Left forelimb (tissue), 1 donor: ENCODE data around the gene LIME1.
A peak's percentile ranks its signal among the peaks of the same experiment; 100 is the strongest.

ENCODE experiments used
- DNase-seq: peaks from one replicate; pipeline ENCODE4 v3.0.0-alpha.2; 2018; ENCODE audit warnings: low spot score

Gene LIME1, protein sequence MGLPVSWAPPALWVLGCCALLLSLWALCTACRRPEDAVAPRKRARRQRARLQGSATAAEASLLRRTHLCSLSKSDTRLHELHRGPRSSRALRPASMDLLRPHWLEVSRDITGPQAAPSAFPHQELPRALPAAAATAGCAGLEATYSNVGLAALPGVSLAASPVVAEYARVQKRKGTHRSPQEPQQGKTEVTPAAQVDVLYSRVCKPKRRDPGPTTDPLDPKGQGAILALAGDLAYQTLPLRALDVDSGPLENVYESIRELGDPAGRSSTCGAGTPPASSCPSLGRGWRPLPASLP

DNA sequence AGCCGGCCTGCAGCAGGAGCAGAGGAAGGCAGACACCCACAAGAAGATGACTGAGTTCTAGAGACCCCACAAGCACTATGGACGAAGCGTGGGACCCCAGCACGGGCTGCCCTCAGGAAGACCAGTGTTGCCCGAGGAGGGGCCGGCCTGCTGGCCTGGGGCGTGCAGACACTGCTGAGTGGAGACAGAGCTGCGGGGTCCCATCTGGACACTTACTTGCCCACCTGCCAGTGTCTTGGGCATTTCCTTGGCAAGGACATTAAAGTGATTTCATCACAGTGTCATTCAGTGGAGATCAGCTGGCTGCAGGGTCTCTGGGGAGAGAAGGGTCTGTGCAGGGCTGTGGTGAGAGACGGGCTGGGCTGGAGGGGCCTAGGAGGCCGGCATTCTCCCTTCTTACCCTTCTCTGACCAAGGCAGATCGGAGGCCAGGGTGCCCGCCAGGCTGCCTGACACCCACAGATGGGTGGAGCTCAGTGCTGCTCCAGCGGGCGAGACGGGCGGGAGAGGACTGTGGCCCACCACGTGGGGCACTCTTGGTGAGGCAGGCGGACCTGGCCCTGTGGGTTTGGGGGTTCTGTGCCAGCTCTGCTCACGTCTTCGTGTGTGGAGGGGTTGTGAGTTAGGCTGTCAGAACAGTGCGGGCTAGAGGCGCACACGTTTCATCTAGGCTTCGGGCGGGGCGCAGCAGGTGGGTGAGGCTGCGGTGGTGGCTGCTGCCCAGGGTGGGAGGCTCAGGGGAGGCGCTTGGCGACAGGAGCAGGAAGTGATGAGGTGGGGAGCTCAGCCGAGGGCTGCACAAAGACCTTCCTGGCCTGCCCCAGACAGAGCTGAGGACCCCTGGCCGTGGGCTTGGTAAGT is at the start of gene LIME1:
Gene LIME1, plus strand, starts transcription at position 806 of the 860 bp plus-strand sequence. CDS start 886 bp downstream, outside the sequence.
- no peak for DNase-seq

DNA sequence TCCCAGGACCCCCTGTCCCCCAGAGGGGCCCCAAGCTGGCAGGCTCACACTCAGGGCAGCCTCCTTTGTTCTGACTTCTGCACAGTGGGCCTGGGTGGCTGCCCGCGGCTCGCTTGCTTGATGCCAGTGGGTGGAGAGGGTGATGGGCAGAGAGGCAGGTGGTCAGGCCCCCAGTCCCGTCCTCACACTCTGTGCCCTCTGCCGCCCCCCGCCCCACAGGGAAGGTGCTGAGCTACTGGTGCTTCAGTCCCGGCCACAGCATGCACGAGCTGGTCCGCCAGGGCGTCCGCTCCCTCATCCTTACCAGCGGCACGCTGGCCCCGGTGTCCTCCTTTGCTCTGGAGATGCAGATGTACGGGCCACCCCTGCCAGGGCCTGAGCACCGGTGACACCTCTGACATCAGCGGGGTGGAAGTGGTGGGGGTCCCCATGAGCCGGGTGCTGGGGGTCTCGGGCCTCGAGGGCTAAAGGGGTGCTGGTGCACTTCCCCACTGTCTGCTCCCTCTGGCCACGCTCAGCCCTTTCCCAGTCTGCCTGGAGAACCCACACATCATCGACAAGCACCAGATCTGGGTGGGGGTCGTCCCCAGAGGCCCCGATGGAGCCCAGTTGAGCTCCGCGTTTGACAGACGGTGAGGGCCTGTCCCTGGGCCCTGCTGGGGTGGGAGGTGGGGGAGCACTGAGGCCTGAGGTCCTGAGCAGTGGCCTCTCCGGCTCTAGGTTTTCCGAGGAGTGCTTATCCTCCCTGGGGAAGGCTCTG is 48.9 kb upstream of the LIME1 start:
- DNase-seq: no peak

DNA sequence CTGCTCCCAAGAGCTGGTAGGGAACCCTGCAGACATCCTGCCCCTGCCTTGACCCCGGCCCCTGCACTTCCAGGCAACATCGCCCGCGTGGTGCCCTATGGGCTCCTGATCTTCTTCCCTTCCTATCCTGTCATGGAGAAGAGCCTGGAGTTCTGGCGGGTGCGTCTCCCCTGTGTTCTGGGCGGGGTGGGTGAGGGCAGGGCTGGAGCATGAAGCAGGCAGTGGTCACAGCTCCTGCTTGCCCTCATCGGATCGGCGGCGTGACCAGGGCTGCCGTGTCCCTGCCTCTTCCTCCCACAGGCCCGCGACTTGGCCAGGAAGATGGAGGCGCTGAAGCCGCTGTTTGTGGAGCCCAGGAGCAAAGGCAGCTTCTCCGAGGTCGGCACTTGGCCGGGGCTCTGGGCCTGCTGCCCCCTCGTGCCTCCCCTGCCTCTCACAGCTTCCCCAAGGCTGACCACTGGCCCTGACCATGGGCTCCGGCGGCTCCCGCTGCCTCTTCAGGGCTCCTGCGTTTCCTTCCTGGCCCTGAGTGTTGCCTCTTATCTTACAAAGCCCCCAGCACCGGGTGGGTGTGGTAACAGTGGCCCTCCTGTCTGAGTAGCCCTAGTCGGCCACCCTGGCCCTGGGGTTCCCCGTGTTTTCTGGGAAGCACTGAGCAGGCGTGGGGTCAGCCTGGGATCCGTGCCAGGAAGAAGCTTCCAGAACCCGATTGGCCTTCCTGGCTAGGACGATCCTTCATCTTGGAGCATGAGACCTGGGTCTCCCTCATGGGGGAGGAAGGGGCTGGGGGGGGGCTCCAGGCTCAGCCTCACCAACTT is 48.0 kb upstream of the LIME1 start:
- DNase-seq: no peak

DNA sequence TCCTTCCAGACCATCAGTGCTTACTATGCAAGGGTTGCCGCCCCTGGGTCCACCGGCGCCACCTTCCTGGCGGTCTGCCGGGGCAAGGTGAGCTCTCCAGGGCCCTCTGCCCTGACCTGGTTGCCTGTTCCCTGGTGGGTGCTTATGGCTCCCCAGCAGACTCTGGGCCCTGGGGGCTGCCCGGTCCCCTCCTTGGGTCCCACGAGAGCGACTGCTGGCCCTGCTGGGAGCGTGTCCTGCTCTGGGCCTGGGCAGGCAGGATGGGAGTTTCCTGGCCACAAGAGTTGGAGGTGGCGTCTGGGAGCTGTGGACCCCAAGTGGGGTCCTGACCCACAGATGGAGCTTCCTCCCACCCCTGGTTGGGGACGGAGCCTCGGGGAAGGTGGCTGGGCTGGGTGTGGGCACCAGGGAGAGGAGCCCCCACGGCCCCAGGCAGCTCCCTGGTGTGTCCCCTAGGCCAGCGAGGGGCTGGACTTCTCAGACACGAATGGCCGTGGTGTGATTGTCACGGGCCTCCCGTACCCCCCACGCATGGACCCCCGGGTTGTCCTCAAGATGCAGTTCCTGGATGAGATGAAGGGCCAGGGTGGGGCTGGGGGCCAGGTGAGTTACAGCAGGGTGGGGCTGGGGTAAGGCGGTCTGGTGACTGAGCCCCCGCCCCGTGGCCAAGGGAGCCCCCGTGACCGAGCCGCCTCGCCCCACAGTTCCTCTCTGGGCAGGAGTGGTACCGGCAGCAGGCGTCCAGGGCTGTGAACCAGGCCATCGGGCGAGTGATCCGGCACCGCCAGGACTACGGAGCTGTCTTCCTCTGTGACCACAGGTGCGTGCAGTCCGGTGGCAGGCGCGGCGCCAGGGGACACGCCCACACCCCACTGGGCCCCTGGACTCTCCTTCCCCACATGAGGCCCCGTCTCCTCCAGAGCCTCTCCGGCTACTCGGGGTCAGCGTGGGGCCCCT is 47.1 kb upstream of the LIME1 start:
- no peak for DNase-seq

DNA sequence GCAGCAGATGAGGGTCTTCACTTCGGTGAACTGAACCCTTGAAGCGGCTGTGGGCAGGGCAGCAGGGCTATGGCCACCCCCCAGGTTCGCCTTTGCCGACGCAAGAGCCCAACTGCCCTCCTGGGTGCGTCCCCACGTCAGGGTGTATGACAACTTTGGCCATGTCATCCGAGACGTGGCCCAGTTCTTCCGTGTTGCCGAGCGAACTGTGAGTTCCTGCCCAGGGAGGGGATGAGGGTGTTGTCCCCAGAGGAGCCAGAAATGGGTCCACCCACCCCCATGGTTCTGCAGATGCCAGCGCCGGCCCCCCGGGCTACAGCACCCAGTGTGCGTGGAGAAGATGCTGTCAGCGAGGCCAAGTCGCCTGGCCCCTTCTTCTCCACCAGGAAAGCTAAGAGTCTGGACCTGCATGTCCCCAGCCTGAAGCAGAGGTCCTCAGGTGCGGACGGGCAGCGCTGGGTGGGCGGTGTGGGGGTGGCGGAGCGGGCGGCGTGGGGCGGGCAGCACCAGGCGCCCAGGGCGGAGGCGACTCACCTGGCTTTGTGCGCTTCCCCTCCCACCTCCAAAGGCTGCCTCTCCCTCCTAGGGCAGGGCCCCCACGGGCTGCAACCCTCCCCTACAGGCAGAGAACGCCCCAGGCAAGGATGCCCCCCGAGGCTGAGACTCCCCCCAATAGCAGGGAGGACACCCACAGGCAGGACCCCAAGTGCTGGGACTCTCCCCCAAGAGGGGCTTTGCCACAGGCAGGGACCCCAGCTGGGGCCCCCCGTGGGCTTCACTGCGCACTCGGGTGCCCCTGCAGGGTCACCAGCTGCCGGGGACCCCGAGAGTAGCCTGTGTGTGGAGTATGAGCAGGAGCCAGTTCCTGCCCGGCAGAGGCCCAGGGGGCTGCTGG is 46.2 kb upstream of the LIME1 start:
- no peak for DNase-seq

DNA sequence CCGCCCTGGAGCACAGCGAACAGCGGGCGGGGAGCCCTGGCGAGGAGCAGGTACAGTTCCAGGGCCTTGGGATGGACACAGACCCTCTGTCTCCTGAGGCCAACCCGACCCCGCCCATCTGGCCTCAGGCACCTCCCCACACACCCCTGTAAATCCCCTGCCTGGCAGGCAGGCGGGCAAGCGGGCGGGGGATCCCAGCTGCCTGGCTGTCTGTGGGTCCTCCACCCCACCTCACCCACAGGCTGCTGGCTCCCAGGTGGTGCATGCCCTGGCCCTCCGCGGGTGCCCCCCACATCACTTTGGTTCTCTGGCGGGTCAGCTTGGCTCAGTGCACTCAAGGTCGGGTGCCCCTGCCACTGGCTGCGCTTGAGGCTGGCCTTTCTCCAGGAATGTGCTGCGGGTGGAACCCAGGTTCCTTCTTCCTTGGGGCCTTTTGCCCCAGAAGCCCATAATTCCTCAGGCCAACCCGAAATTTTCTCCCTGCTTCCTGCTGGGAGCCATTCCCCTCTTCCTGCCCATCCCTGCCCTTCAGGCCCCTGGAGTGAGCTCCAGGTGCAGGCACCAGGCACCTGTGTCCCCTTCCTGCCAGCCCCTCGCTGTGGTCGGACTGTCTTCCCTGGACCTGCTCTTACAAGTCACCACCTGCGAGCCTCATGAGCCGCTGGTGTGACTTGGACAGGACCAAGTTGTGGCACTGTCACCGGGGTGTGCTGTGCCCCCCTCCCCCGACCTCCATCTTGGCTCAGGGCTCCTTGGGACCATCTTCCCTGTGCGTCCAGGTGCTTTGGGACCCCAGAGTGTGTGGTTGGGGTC is 45.4 kb upstream of the LIME1 start:
- no peak for DNase-seq

DNA sequence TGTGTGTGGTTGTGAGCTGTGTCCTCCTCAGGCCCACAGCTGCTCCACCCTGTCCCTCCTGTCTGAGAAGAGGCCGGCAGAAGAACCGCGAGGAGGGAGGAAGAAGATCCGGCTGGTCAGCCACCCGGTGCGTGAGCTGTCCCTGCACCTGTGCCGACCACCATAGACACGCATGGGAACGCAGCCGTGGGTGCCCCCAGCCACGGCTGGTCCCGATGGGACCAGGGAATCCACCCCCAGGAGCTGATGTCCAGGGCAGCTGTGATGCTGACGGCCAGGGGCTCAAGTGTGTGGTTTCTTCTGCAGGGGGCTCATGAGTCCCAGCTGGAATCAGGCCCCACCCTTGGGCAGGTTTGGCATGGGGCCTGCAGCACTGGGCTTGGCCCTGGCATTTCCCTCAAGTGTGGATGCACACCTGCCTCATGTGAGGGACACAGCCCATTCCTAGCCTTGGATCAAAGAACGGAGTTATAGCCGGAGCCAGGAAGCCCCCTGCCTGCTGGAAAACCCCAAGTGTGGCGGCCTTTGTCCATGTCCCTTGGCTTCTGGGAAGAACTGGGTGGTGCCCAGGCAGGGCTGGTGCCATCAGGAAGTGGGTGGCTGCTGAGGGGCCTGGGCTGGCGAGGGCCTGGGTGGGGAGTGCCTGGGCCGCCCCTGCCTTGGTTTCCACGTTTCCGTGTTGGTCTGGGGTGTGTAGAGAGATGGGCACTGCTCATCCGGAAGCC is 44.6 kb upstream of the LIME1 start:
- no peak for DNase-seq

DNA sequence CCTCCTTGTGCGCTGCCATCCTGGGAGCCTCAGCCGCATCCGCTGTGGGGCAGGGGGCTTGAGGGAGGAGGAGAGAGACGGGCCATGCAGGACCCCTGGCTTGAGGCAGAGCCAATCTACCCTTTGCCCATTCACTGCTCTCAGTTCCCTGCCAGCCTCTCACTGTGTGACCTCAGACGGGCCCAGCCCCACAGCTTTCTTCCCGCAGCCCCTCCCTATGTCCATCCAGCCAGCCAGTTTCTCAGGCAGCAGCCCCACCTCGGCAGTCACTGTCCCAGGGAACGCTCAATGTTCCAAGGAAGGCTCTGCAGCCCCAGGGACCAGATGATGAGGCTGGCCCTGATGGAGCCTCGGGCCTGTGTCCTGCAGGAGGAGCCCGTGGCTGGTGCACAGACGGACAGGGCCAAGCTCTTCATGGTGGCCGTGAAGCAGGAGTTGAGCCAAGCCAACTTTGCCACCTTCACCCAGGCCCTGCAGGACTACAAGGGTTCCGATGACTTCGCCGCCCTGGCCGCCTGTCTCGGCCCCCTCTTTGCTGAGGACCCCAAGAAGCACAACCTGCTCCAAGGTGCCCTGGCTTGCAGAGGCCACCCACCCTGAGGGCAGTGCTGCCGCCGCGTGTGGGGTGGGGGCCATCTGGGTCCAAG is 43.9 kb upstream of the LIME1 start:
- DNase-seq: no peak

DNA sequence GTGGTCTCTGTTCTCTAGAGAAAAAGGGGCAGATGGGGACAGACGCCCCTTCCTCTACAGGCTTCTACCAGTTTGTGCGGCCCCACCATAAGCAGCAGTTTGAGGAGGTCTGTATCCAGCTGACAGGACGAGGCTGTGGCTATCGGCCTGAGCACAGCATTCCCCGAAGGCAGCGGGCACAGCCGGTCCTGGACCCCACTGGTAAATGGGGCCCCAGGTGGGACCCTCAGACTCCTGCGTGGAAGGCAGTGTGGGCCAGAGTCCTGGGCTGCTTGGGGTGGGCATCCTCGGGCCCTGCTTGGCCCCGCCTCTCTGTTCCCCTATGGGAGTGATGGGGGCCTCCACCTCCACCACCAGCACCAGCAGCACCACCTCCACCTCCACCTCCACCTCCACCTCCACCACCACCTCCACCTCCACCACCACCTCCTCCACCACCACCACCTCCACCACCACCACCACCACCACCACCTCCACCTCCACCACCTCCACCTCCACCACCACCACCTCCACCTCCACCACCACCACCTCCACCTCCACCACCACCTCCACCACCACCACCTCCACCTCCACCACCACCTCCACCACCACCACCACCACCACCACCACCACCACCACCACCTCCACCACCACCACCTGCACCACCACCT is 43.3 kb upstream of the LIME1 start:
- no peak for DNase-seq

DNA sequence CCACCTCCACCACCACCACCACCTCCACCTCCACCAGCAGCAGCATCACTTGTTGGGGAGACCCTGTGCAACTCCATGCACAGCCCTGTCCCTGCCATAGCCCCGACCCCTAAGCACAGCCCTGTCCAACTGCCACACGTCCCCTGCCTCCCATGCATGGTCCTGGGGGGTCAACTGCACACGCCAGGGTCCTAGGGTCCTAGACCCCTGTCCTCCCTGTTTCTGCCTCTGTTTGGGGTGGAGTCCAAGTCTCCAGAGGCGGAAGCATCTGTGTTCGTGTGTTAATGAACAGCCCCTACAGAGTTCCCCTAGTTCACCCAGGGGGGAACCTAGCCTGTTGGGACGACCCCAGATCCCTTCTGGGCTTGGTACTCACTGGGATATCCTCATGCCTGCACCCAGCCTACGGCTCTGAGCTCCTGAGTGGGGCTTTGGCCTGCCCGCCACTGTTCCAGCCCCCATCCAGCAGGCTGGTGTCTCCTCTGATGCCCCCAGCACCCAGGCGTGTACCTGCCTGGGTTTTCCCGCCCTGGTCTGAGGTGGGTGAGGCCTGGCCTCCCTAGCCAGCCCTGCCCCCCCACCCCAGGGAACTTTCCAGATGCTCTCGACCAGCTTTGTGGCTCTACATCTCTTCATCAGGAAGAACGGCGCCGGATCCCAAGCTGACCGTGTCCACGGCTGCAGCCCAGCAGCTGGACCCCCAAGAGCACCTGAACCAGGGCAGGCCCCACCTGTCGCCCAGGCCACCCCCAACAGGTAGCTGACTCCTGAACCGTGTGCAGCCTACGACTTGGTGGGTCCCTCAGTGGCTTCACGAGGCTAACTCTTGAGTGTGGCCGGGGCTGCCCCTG is 42.5 kb upstream of the LIME1 start:
- DNase-seq: peak; percentile 55

DNA sequence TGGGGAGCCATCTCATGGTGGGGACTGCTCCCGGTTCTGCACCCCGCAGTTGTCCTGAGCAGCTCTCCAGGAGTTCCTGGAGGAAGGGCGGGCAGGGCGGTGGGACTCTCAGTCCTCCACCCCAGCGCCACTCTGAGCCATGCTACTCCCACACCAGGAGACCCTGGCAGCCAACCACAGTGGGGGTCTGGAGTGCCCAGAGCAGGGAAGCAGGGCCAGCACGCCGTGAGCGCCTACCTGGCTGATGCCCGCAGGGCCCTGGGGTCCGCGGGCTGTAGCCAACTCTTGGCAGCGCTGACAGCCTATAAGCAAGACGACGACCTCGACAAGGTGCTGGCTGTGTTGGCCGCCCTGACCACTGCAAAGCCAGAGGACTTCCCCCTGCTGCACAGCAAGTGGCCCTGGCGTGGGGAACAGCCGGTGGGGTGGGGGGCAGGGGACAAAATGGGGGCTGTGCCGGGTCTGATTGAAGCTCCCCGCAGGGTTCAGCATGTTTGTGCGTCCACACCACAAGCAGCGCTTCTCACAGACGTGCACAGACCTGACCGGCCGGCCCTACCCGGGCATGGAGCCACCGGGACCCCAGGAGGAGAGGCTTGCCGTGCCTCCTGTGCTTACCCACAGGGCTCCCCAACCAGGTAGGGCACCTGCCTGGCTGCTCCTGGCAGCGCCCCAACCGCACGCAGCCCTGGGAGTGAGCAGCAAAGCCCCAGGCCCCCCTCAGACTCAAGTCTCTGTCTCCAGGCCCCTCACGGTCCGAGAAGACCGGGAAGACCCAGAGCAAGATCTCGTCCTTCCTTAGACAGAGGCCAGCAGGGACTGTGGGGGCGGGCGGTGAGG is 41.7 kb upstream of the LIME1 start:
- DNase-seq: peak; percentile 59

DNA sequence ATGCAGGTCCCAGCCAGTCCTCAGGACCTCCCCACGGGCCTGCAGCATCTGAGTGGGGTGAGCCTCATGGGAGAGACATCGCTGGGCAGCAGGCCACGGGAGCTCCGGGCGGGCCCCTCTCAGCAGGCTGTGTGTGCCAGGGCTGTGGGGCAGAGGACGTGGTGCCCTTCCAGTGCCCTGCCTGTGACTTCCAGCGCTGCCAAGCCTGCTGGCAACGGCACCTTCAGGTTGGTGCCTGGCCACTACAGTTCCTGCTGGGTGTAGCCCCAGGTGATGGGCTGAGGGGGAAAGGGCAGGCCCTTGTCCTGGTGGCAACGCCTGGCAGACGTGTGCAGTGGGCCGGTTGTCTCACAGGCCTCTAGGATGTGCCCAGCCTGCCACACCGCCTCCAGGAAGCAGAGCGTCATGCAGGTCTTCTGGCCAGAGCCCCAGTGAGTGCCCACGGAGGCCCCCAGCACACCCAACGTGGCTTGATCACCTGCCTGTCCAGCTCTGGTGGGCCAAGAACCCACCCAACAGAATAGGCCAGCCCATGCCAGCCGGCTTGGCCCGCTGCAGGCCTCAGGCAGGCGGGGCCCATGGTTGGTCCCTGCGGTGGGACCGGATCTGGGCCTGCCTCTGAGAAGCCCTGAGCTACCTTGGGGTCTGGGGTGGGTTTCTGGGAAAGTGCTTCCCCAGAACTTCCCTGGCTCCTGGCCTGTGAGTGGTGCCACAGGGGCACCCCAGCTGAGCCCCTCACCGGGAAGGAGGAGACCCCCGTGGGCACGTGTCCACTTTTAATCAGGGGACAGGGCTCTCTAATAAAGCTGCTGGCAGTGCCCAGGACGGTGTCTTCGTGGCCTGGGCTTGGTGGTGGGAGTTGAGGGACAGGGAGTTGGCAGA is 40.8 kb upstream of the LIME1 start:
- DNase-seq: peak; percentile 68

DNA sequence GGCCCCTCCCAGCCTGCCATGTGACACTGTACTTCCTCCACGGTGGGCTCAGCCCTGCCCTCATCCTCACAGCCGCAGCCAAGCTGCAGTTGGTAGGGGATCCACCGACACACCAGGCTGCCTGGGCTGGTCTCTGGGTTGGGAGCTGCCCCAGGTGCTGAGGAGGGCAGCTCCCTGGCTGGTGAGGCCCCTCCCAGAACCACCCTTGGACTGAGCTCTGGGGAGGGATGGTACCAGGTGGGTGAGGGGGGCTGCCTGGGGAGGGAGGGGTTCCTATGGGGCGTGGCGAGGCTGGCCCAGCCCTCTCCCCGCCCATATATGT is 40.2 kb upstream of the LIME1 start:
- no peak for DNase-seq
